ENCODE results near the gene DGKZ.

DGKZ gene

DNA sequence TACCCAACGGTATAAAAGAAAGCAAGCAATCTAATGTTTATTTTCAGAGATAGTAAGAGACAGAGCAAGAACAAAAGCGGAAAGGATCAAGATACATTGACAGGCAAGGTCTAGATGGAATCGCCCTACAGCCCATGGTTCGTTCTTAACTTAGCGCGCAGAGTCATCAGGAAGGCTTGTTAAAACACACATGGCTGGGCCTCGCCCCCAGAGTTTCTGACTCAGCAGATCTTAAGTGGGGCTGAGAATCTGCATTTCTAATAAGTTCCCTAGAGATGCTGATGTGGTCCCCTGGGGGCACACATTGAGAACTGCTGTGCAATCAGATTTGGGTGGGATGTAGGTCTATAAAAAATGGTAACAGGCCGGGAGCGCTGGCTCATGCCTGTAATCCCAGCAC, 80.1 kb downstream of the DGKZ start:
- DNase-seq (ENCODE audit: low spot score) (no peak), FAIRE-seq (no peak)

DNA sequence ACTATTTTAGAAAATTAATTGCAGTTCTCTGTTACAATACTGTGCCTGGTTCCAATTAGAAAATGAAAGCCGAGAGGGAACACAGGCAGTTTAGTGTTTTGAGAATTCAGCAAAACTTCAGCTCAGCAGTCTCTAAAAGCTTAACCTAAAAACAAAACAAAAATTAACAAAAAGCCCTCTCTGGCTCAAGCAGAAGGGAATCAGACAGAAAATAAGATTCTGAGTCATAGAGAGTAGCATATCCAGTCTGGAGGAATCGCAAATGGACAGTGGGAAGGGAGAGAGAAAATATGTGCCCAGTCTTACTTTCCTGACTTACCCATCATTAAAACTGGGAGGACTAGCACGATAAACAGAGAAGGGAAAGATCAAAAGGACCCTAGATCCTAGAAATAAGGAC, 82.5 kb downstream of the DGKZ start:
- DNase-seq (ENCODE audit: low spot score), result no peak
- FAIRE-seq, result no peak

Measured in urothelium cell line (cell line).